ENCODE results near the gene FZD7. TPM values are rescaled to one million over a fixed set of nuclear protein-coding genes. Genes with fewer than 3 reads are reported as not detected.
A peak's percentile ranks its signal among the peaks of the same experiment; 100 is the strongest.

FZD7 gene
- total and polyA plus RNA-seq, 2 experiments from 2014 or later: 9.4 to 21.8 TPM

DNA sequence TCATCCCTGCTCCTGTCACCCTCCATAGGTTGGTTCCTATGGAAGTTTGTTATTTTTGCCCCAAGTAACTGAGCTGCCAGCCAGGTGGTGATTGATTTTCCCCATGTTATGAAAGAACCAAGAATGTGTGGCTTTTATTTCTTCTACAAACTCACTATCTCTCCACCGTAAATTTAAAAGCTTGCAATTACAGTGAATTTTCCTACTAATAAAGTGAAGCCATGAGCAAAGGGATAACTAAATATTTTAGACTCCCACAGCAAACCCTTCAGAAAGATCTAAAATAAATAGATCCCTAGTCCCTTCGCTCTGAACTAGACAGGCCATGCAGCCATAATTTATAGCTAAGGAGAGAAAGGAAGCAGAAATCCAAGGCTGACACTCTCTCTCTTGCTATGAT, 33.2 kb downstream of the FZD7 start:
- H3K9me3 ChIP-seq (ENCODE audit: low read depth): no peaks in the 10 kb centered on the region
- no peaks in the 10 kb centered on the region for H3K36me3 ChIP-seq
- H3K4me3 ChIP-seq: no peak overlapping the region
- TF ChIP-seq, protein P1, sequence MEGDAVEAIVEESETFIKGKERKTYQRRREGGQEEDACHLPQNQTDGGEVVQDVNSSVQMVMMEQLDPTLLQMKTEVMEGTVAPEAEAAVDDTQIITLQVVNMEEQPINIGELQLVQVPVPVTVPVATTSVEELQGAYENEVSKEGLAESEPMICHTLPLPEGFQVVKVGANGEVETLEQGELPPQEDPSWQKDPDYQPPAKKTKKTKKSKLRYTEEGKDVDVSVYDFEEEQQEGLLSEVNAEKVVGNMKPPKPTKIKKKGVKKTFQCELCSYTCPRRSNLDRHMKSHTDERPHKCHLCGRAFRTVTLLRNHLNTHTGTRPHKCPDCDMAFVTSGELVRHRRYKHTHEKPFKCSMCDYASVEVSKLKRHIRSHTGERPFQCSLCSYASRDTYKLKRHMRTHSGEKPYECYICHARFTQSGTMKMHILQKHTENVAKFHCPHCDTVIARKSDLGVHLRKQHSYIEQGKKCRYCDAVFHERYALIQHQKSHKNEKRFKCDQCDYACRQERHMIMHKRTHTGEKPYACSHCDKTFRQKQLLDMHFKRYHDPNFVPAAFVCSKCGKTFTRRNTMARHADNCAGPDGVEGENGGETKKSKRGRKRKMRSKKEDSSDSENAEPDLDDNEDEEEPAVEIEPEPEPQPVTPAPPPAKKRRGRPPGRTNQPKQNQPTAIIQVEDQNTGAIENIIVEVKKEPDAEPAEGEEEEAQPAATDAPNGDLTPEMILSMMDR (IDR thresholded peaks at IDR 0.05; ENCODE audit: low read depth, low read length): no peak
- H3K4me1 ChIP-seq (ENCODE audit: low read depth): peaks cover 6% of the 10 kb centered on the region
- no peaks in the 10 kb centered on the region for H3K27me3 ChIP-seq
- DNase-seq (ENCODE audit: low read depth in 1 of 2, low spot score in 1 of 2): no peak
- H3K27ac ChIP-seq: no peak overlapping the region

DNA sequence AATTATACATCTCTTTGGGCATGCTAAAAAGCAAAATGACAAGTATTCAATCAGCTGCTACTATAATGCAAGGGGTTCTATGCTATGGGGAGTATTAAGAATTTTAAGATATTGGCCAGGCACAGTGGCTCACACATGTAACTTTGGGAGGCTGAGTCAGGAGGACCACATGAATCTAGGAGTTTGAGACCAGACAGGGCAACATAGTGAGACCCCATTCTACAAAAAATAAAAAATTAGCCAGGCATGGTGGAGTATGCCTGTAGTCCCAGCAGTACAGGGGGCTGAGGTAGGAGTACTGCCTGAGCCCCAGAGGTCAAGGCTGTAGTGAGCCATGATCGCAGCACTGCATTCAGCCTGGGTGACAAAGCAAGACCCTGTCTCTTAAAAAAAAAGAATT, 33.9 kb downstream of the FZD7 start:
- no peaks in the 10 kb centered on the region for H3K27me3 ChIP-seq
- no peak for DNase-seq (ENCODE audit: low read depth in 1 of 2, low spot score in 1 of 2)
- TF ChIP-seq, protein P1 (IDR thresholded peaks at IDR 0.05; ENCODE audit: low read depth, low read length): no peak
- H3K36me3 ChIP-seq: no peaks in the 10 kb centered on the region
- H3K27ac ChIP-seq: no peak overlapping the region
- H3K4me3 ChIP-seq: no peak overlapping the region
- H3K9me3 ChIP-seq (ENCODE audit: low read depth): no peaks in the 10 kb centered on the region
- H3K4me1 ChIP-seq (ENCODE audit: low read depth): peaks cover 6% of the 10 kb centered on the region

DNA sequence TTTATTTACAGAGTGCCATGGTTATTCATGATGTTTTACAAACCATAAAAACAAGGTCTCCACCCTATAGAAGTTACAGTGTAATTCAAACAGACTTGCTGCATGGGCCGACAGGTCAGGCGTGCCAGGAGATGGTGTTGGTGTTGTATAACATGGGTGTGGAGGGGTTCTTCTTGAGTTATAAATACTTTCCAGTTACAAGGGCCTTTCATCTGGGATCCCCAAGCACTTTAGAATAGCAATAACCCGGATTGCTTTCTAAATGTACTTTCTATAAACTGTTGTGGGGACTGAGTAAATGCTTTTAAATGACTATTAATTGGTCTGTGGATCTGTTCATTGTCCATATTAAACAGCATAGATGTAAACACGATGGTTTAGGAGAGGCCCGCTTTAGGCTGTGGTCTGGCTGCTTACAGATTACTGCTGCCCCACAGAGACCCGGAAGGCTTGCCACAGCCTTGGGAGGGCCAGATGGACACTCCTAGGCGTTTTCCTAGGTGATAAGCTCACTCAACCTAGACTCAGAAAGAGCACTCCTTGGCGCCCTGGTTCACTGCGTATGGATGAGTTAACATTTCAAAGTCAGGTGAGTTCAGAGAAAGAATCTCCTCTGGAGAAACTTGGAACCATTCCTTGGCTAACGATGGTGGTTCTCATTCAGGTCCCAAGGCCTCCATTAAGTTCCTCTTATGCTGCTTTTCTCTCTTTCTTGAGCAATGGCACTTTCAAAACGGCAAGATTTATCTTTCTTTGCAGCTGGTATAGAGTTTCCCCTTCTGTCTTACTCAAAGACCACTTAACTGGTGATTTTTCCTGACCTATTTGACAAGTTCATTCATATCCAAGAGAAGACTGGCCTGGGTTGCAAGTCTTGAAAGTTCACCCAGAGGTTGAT, 35.8 kb downstream of the FZD7 start:
- H3K9me3 ChIP-seq (ENCODE audit: low read depth): no peaks in the 10 kb centered on the region
- no peak overlapping the region for H3K4me3 ChIP-seq
- TF ChIP-seq, protein P1 (IDR thresholded peaks at IDR 0.05; ENCODE audit: low read depth, low read length): no peak
- DNase-seq (ENCODE audit: low read depth in 1 of 2, low spot score in 1 of 2): no peak
- H3K27ac ChIP-seq: no peak overlapping the region
- no peaks in the 10 kb centered on the region for H3K27me3 ChIP-seq
- no peaks in the 10 kb centered on the region for H3K36me3 ChIP-seq
- H3K4me1 ChIP-seq (ENCODE audit: low read depth): peaks cover 9% of the 10 kb centered on the region

DNA sequence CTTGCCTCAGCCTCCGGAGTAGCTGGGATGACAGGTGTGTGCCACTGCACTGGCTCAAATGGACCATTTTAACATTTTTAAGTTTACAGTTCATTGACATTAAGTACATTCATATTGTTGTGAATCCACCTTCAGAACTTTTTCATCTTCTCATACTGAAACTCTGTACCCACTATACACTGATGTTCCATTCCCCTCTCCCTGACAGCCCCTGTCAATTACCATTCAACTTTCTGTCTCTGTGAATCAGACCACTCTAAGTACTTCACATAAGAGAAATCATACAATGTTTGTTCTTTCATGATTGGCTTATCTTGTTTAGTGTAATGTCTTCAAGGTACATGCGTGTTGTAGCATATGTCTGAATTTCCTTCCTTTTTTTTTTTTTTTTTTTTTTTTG, 37.5 kb downstream of the FZD7 start:
- TF ChIP-seq, protein P1 (IDR thresholded peaks at IDR 0.05; ENCODE audit: low read depth, low read length): no peak
- no peaks in the 10 kb centered on the region for H3K9me3 ChIP-seq (ENCODE audit: low read depth)

DNA sequence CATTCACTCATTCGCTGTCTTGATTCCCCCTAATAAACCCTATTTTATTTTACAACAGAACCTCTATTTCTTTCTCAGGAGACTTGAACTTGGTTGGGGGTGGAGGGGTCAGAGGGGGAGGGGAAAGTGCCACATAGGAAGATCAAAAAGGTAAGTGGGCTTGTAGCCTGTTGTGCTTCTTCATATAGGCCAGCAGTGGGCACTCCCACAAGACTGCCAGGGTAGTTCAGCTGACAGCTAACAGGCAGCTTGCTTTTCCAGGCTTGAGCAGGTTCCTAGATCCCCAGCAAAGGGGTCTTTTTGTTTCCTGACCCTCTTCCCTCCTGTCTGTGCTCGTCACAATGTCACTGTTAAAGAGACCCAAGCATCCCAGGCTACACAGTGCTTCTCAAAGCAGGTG, 38.6 kb downstream of the FZD7 start:
- TF ChIP-seq, protein P1 (IDR thresholded peaks at IDR 0.05; ENCODE audit: low read depth, low read length): peak; percentile 30
- peak in 1 of 2 donors; percentile 23 for DNase-seq (ENCODE audit: low read depth in 1 of 2, low spot score in 1 of 2)
- no peaks in the 10 kb centered on the region for H3K27me3 ChIP-seq
- peaks cover 9% of the 10 kb centered on the region for H3K4me1 ChIP-seq (ENCODE audit: low read depth)
- H3K36me3 ChIP-seq: no peaks in the 10 kb centered on the region
- H3K27ac ChIP-seq: no peak overlapping the region
- no peak overlapping the region for H3K4me3 ChIP-seq
- no peaks in the 10 kb centered on the region for H3K9me3 ChIP-seq (ENCODE audit: low read depth)

More for the DNA sequence above, 37.5 kb downstream of the FZD7 start:
- no peaks in the 10 kb centered on the region for H3K27me3 ChIP-seq
- no peak overlapping the region for H3K4me3 ChIP-seq
- H3K4me1 ChIP-seq (ENCODE audit: low read depth): peaks cover 9% of the 10 kb centered on the region
- no peaks in the 10 kb centered on the region for H3K36me3 ChIP-seq
- DNase-seq (ENCODE audit: low read depth in 1 of 2, low spot score in 1 of 2): no peak
- H3K27ac ChIP-seq: no peak overlapping the region
